NCI-H2029 treated with DMSO at 0.1 percent for 48 hours (cell line): ENCODE results near the gene LRIT2.
A peak's percentile ranks its signal among the peaks of the same experiment; 100 is the strongest.
"Not testable (repeated sequence)": the region's sequence is repeated elsewhere in the genome, so short reads cannot be mapped to it uniquely, and the experiment has no call there.

Experiments
- DNase-seq: peaks from one replicate; lab custom pipeline; 2025; lab: John Stamatoyannopoulos, UW

Gene LRIT2

DNA sequence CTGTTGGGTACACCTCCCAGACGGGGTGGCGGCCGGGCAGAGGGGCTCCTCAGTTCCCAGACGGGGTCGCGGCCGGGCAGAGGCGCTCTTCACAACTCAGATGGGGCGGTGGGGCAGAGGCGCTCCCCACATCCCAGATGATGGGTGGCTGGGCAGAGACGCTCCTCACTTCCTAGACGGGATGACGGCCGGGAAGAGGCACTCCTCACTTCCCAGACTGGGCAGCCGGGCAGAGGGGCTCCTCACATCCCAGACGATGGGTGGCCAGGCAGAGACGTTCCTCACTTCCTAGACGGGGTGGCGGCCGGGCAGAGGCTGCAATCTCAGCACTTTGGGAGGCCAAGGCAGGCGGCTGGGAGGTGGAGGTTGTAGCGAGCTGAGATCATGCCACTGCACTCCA is 45.0 kb downstream of the LRIT2 start:
- DNase-seq, result not testable (repeated sequence)

DNA sequence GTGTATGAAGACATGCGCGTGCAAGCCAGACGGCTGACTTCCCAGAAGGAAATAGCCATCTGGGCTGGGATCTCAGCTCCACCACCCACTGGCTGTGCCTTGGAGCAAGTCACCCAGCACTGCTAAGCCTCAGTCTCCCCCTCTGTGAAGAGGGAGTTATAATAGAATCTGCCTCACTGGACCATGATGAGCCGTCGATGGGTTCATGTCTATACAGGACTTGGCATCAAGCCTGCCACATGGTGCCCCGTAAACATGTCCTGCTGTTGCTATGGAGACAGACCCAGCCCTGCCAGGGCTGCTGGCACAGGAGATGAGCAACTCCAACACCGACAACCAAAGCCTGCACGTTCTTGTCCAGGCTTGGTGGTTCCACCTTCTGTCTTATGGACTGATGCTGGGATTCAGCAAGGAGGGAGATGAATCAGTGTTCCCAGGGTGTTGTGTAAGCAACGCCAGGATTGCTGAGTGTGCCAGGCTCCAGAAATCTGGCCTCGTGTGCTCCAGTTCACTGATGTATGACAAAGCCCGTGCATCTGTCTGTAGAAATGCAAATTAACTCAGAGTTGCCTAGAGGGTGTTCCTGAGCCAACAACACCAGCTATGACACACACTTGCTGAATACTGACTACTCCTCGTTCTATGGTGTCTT is 46.2 kb downstream of the LRIT2 start:
- DNase-seq, result peak; percentile 42

DNA sequence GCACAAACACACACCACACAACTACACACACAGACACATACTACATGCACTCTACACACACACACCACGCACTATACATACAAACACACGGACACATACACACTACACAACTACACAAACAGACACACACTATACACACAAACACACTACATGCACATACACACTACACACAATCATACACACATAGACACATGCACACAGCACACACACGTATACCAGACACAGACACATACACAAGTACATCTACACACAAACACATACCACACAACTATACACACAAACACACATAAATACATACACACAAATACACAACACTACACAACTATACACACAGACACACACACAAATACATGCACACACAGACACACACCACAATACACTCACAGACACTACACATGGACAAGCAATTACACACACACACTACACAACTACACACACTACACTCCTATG is 47.2 kb downstream of the LRIT2 start:
- no peak for DNase-seq

DNA sequence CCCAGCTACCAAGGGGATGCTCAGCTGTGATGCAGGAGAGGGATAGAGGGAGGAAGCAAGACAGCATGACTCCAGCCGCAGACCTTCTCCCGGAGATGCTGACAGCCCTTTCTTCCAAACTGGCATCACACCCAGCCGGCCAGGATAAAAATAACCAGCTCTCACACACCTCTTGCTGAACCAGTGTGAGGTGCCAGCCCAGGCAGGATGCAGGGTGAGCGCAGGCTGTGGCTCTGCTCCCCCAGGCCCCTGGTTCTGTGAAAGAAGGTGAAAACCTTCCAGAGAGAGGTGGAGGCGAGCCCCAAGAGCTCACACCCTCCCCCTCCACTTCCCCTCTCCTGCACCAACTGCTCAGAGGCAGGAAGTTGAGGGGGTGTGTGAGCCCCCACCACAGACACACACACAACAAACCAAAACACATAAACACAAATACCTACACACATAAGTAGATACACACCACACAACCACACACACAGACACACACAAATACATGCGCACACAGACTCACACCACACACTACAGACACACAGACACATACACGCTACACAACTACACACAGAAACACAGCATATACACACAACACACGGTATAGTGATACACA is 47.7 kb downstream of the LRIT2 start:
- DNase-seq, result no peak

DNA sequence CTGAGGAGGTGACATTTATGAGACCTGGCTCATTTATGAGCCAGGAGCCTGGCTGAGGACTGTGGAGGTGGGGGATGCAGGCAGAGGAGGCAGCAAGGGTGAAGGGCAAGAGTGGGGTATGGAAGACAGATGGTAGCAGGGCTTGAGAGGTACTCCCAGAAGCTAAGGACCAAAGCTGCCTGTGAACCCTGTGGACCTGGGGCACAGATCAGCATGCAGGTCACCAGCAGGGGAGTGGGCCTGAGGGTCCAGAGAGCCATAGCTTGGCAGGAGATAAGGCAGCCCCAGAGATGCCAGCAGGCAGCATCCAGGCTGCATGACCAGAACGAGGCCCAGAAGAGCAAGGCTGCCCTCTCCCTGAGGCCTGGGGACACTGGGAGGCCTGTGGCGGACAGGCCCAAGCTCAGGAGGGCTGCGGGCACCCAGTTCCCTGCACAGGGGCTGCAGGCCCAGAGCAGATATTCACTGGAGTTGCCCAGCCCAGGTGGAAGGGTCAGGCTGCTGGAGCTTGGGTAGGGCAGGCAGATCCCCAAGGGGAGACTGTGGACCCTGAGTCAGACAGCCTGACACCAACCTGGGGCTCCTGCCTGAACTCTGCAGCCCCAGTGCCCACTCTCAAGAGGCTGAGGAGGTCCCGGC is 48.4 kb downstream of the LRIT2 start:
- no peak for DNase-seq

DNA sequence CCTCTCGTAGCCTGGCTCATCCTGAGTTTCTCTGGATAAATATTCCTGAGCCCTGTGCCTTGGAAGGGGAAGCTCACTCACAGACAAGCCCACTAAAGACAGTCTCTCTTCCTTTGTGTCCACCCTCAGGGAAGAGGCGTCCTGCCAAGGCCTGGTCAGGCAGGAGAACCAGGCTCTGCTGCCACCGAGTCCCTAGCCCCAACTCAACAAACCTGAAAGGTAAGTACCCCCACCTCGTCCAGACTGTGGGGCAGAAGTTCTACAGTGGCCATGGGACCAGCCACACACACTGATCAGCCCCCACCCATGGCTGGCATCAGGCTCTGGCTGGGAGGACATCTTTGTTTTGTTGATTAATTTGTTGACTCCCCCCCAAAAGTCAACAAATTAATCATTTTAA is 49.0 kb downstream of the LRIT2 start:
- DNase-seq, result no peak

DNA sequence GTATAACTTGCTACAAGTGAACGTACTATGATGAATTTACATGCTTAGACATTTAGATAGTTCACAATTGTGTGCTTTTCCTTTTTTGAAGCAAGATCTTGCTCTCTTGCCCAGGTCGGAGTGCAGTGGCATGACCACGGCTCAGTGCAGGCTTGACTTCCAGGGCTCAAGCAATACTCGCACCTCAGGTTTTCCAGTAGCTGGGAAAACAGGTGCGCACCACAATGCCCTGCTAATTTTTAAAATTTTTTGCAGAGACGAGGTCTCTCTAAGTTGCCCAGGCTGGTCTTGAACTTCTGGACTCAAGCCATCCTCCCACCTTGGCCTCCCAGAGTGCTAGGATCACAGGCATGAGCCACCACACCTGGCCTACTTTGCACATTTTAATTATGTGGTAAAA is 49.9 kb downstream of the LRIT2 start:
- no peak for DNase-seq

DNA sequence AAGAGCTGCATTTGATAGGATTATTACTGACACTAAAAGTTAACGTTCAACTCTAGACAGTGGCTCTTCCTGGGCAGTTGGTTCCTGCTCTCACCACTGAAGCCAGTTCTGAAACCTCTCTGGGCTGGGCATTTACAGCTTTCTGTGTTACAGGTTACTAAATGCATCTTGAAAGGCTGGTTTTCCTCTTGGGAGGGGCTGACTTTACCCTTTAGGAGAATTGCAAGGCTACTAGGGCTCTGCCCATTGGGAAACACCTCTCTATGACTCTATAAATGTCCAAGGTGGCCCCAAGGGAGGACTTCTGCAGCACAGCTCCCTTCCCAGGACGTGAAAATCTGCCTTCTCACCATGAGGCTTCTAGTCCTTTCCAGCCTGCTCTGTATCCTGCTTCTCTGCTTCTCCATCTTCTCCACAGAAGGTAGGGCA is 51.8 kb downstream of the LRIT2 start, which contains the start of gene GPR15LG:
GPR15LG (plus strand) TSS at position 301 of the 429 bp plus-strand sequence; CDS start at position 352, 51 bp downstream.
- no peak for DNase-seq

DNA sequence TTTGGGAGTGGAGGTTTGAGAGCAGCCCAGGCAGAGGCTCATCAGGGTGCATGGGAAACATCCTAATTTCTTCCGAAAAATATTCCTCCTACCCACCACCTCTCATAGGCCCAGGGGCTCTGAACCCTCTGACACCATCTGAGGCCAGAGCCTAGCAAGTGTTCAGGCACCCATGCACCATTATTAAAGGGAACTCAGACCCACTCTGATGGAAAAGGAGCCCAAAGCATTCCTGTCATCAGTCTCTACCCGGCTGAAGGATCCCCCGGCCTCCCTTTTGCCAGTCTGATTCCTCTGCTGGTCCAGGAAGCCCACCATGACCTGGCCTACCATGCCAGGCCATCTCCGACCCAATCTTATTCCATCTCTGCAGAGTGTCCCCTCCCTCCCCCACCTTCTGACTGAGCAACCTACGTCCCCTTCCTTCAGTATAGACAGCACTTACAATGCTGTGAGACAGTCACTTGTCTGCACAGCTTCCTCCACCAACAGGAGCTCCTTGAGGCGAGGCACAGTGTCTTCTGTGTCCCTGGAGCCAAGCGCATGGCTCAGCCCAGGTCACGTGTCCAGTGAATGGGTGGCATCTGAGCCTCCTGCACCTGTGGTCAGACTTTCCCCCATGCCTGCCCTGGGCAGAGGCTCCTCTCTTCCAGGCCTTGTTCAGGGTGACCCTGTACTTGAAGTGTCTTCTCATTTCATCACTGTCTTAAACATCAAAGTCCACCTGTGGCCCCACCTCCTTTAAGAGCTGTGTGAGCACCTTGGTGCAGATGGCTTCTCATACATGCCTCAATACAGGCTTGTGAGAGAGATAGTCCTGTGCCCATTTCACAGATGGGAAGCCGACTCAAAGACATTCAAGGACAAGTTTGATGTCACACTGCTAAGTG is 52.6 kb downstream of the LRIT2 start:
- no peak for DNase-seq

DNA sequence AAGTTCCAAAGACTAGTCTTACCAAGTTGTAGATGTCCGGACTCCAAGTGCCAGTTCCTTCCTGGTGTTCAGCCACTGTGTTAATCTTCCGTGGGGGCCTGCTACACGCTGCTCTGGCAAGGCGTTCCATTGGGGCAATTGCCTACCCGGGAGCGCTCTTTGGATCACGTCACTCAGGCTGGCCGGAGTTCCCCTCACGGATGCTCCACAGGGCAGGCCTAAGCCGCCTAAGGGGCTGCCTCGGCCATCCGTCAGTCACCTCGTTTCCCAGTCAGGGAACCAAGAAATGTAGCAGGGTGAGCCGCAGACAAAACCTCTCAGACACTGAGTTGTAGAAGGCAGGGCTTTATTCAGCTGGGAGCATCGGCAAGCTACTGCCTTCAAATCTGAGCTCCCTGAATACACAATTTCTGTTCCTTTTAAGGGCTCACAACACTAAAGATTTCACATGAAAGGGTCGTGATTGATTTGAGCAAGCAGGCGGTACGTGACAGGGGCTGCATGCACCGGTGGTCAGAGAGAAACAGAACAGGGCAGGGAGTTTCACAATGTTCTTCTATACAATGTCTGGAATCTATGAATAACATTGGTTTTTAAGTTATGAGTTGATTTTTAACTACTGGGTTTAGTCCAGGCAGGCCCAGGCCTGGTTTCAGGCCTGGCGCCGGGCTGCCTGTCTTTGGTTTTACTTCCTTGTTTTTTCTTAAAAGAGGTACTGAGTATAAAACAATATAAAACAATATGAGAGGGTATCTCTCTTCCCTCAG is 53.5 kb downstream of the LRIT2 start:
- not testable (repeated sequence) for DNase-seq

DNA sequence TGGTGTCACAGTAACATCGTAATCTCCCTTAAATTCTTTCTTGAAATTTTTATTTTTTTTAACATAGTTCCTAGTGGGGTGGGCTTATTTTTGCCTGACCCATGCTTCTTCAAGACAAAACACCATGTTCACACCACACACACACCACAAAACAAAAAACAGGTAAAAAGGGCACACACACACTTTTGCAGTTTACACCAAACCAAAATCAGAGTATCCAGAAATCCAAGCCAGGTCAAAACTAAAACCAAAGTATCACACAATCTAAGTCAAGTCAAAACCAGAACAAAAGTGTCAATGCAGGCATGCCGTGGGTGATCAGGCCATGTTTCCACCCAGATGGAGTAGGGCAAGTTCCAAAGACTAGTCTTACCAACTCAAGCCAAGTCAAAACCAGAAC is 54.1 kb downstream of the LRIT2 start:
- DNase-seq, result not testable (repeated sequence)
